ENCODE measurements around the gene MISFA.

DNA sequence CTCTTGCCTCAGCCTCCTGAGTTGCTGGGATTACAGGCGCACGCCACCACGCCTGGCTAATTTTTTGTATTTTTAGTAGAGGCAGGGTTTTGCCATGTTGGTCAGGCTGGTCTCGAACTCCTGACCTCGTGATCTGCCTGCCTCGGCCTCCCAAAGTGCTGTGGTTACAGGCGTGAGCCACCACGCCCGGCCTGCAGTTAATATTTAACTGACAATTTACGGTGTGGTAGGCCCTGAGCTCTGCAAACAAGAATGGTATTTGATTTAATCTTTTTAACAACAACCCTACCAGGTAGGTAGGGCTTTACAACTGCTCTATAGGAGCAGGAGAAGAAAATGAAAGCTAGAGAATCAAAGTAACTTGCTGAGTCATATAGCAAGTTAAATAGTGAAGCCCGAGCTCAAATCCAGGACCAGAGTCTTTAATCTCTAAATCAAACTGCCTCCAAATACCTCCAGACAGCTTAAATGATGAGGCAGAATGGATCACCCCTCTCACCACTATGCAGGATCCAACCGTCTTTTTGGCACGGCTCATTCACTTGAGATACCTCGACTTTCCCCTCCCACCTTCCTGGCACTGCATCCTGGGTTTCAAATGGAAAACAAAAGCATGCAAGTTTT is 20.5 kb upstream of the MISFA start:
- TF ChIP-seq, protein P1, sequence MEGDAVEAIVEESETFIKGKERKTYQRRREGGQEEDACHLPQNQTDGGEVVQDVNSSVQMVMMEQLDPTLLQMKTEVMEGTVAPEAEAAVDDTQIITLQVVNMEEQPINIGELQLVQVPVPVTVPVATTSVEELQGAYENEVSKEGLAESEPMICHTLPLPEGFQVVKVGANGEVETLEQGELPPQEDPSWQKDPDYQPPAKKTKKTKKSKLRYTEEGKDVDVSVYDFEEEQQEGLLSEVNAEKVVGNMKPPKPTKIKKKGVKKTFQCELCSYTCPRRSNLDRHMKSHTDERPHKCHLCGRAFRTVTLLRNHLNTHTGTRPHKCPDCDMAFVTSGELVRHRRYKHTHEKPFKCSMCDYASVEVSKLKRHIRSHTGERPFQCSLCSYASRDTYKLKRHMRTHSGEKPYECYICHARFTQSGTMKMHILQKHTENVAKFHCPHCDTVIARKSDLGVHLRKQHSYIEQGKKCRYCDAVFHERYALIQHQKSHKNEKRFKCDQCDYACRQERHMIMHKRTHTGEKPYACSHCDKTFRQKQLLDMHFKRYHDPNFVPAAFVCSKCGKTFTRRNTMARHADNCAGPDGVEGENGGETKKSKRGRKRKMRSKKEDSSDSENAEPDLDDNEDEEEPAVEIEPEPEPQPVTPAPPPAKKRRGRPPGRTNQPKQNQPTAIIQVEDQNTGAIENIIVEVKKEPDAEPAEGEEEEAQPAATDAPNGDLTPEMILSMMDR (conservative IDR thresholded peaks at IDR 0.05; ENCODE audit: low read depth, low read length), result no peak
- TF ChIP-seq RCOR1 (IDR thresholded peaks at IDR 0.05; ENCODE audit: insufficient replicate concordance, low read length), result no peak
